Lower leg skin (tissue), 3 donors: ENCODE data around the gene TAGAP.

Experiments
- CTCF ChIP-seq, 3 donors: fragments of 450-650 bp; IDR thresholded peaks; one replicate each; pipeline ENCODE4 v1.5.1; 2016; ENCODE audit warnings: antibody characterized with exemption in 3 of 3, mild to moderate bottlenecking in 3 of 3, moderate library complexity in 2 of 3
- POLR2A ChIP-seq, 2 donors: fragments of 450-650 bp; IDR thresholded peaks; one replicate each; pipeline ENCODE4 v1.6.1; 2016 to 2017; ENCODE audit warnings: antibody characterized with exemption in 2 of 2, mild to moderate bottlenecking in 1 of 2, moderate library complexity in 1 of 2

- TF ChIP-seq CTCF (IDR thresholded peaks at IDR 0.05) (no peak), POLR2A (IDR thresholded peaks at IDR 0.05) (no peak)
These were observed 12.9 kb downstream of the TAGAP start for GRCh38 chr6:159031846-159032245.
